ENCODE measurements around the gene OR10H5.
"Not testable (repeated sequence)": the region's sequence is repeated elsewhere in the genome, so short reads cannot be mapped to it uniquely, and the experiment has no call there.

The OR10H5 gene

DNA sequence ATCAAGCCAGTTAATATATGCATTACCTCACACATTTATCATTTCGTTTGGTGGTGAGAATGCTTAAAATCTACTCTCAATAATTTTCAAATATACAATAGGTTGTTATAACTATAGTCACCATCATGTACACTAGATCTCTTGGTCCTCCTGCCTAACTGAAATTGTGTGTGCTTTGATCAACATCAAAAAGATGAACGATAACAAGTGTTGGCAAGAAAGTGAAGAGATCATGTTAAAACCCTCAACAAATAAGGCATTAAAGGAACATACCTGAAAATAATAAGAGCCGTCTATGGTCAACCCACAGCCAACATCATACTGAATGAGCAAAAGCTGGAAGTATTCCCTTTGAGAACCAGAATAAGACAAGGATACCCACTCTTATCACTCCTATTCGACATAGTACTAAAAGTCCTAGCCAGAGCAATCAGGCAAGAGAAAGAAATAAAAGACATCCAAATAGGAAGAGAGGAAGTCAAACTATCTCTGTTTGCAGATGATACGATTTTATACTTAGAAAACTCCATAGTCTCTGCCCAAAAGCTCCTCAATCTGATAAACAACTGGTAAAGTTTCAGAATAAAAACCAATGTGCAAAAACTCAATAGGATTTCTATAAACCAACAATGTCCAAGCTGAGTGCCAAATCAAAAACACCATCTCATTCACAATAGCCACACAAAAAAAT, 55.9 kb downstream of the OR10H5 start:
- in situ Hi-C loops (cut with MboI; ENCODE audit: low sequenced_read_pairs) = no loop called here

DNA sequence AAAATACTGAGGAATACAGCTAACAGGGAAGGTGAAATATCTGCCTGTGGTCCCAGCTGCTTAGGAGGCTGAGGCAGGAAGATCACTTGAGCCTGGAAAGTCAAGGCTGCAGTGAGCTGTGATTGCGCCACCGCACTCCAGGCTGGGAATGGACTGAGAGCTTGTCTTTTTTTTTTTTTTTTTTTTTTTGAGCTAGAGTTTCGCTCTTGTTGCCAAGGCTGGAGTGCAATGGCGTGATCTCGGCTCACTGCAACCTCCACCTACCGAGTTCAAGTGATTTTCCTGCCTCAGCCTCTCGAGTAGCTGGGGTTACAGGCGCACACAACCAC, 56.4 kb downstream of the OR10H5 start:
- in situ Hi-C loops (cut with MboI; ENCODE audit: low sequenced_read_pairs) = not testable (repeated sequence)

DNA sequence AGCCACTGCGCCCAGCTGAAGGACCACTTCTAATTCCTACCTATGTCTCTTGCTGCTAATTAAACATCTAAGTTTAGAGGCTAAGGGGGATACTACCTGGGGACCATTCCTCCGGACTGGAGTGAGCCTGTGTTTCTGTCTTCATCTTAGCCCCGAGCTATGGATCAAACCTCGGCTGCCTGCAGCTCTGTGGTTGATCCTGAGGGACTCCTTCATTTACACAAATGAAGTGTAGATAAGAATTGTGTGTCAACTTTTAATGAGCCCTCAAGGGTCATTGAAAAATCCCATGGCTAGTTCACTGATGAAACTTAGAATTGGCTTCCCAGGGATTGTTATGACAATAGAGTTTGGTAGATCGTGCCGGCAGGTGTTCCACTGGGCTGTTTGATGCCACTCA, 59.5 kb downstream of the OR10H5 start:
- in situ Hi-C loops (cut with MboI; ENCODE audit: low sequenced_read_pairs) = no loop called here

DNA sequence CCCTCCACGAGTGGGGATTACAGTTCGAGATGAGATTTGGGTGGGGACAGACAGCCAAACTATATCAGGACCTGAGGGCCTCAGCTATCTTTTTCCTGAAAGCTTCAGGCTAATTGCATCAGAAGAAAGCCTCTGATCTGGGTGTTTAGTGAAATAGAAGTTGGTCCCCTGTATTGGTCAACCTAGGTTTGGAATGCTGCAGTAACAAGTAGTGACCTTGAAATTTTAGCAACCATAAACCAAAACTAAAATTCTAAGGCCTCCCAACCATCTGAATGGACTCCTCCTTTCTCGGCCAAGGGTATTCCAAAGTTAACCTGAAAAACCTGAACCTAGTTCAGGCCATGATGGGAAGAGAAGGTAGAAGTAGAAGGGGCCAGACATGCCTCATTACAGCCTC, 62.9 kb downstream of the OR10H5 start:
- in situ Hi-C loops (cut with MboI; ENCODE audit: low sequenced_read_pairs) = loop anchor here (25.0 kb wide), 1 partner anchor 337 kb away; the partner anchor contains the start of genes AP1M1 and FAM32A

Data from HL-60/S4 treated with retinoic acid at 250 ng/mL for 4 days and 3 days (cell line).